Measurements from ENCODE around the gene NXNL1.

- TF ChIP-seq POLR2A (IDR thresholded peaks at IDR 0.05; ENCODE audit: low read depth, low read length) (no peak), POLR2AphosphoS5 (IDR thresholded peaks at IDR 0.05; ENCODE audit: low read depth, low read length) (no peak)
Measured at GRCh38 chr19:17479325-17479791, 18.6 kb upstream of the NXNL1 start.

Data from GM12892 (cell line).